AG10803 (cell line): ENCODE results near the gene RBM20.
A peak's percentile ranks its signal among the peaks of the same experiment; 100 is the strongest.

Source experiments
- DNase-seq: peaks from one replicate; pipeline ENCODE4 v3.0.0; 2010; ENCODE audit warnings: low read depth
- H3K4me3 ChIP-seq: 2 replicates; pipeline ENCODE4 v1.5.1; 2011; ENCODE audit warnings: mild to moderate bottlenecking, low read length, control low read depth
- CTCF ChIP-seq: conservative IDR thresholded peaks from 2 replicates; pipeline ENCODE4 v1.5.1; 2011; ENCODE audit warnings: mild to moderate bottlenecking, low read length, control low read depth, inconsistent platforms

Gene RBM20

DNA sequence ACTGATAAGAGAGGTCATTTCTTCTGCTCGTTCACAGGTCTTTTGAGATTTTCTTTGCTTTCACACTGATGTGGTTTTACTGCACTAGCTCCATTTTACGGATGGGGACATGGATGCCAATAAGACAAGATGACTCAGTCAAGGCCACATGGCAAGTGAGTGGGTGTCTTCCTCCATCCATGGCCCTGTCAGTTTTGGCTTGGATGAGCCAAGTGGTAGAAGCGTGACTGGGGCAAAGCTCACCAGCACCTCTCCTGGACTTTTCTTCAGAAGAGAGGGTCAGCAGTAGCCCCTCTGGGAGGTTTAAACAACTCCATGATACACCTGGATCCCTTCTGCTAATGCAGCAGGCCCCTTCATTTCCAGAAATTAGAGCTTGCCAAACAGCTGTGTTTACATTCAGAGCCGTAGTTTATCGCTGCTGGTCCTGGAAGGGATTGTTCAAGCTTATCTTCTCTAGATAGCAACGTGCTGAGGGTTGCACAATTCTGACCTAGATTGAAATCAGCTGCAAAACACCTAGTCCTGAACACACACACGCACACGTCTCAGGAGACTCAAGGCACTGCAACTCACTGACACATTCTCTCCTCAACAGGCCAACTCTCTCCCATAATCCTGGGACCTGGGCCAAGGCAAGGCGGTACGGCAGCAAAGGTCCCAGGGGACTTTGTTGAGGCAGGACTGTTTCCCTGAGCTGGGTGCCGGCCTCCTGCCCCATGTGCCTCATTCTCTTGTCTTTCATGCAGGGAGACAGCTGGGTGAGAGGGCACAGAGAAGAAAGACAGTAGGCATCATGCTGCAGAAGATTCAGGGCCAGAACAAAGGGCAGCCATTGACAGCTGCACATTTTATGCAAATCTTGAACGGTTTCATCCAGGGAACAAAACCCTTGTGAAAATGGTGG is 213.4 kb downstream of the RBM20 start:
- H3K4me3 ChIP-seq: no peak overlapping the region
- DNase-seq: peak; percentile 47
- TF ChIP-seq CTCF: no peak

DNA sequence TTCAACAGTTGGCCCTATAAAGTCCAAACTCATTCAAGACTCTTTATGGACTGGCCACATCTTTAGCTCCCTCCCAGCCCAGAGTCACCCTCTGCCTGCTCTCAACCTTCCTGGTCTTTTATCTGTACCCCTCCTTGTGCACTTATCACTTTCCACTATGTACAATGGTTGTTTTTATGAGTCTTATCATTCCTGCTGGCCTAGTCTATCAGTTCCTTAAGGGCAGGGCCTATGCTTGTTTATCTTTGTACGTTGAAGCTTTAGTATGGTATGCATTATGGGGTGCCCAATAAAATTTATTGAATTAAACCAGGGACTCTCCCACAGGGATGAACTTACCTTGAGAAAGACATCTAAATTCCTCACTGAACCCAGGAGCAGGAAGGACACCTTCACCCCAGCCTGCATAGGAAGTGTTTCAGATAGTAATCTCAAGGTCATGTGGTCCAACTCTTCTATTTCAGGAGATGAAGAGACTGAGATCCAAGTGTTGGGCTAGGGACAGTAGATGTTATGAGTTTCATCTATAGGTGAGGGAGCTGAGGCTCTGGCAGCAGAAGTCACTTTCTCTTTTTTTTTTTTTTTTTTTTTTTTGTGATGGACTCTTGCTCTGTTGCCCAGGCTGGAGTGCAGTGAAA is 214.3 kb downstream of the RBM20 start:
- DNase-seq: no peak
- no peak for TF ChIP-seq CTCF
- H3K4me3 ChIP-seq: no peak overlapping the region

- H3K4me3 ChIP-seq: no peak overlapping the region
- TF ChIP-seq CTCF: no peak
- DNase-seq: no peak
Measured at GRCh38 chr10:110859206-110859972, 215.3 kb downstream of the RBM20 start.

- DNase-seq: peak; percentile 95
- no peak overlapping the region for H3K4me3 ChIP-seq
- no peak for TF ChIP-seq CTCF
Measured at GRCh38 chr10:110859973-110860376, 215.8 kb downstream of the RBM20 start.

- DNase-seq: no peak
- no peak overlapping the region for H3K4me3 ChIP-seq
- TF ChIP-seq CTCF: no peak
Measured at GRCh38 chr10:110860576-110861241, 216.6 kb downstream of the RBM20 start.

- no peak overlapping the region for H3K4me3 ChIP-seq
- no peak for TF ChIP-seq CTCF
- DNase-seq: no peak
Measured at GRCh38 chr10:110861476-110861875, 217.3 kb downstream of the RBM20 start.
